HepG2 (cell line): ENCODE data around the gene TOX2. TPM values are rescaled to one million over a fixed set of nuclear protein-coding genes. Genes with fewer than 3 reads are reported as not detected.

Experiments
- ATAC-seq: fragments of 200-7000 bp; cut with Tn5 transposase; 3 replicates; pipeline ENCODE4 v1.9.1; 2020; ENCODE audit warnings: mild to moderate bottlenecking, moderate library complexity
- BruUV-seq: library from RNA; stranded (reverse); fragments of 400-500 nt; replicated peaks from 2 replicates; lab custom pipeline; 2021; lab: Mats Ljungman, UMichigan
- CTCF ChIA-PET: fragments of 300-600 bp; formaldehyde crosslinking; extraction: SDS; loops from one replicate; lab custom pipeline; 2021; ENCODE audit warnings: low total read pairs, inconsistent platforms, low intra/inter-chr PET ratio; lab: Yijun Ruan, JAX
- POLR2A ChIA-PET: fragments of 350-600 bp; sonication (Branson Sonifier 250); formaldehyde crosslinking; loops from one replicate; lab custom pipeline; 2020; ENCODE audit warnings: antibody characterized with exemption, inconsistent platforms; lab: Yijun Ruan, JAX
- DNase-seq: peaks from one replicate; pipeline ENCODE4 v3.0.0-alpha.2; 2015; ENCODE audit warnings: low spot score
- FAIRE-seq: peaks from 3 replicates; lab custom pipeline; 2011; peaks lifted over from hg19 to GRCh38; lab: Jason Lieb, UNC
- H2AFZ ChIP-seq: one replicate; pipeline ENCODE4 v1.6.1; 2011; ENCODE audit warnings: low read length, inconsistent platforms
- H3K27ac ChIP-seq: fragments of 300-600 bp; 3 replicates; pipeline ENCODE4 v1.8.0; 2011; ENCODE audit warnings: mixed run types, mild to moderate bottlenecking, mixed read lengths, low read length, inconsistent platforms; ENCODE audit not compliant: insufficient read depth; ENCODE audit errors: extremely low read length
- H3K27me3 ChIP-seq, 2 experiments: fragments of 200-600 bp in 1 of 2; 2 replicates in 1 of 2; 3 replicates in 1 of 2; pipeline versions ENCODE4 v1.6.0 to v1.8.0; 2011; ENCODE audit warnings: low read length in 2 of 2, mild to moderate bottlenecking in 2 of 2, moderate library complexity in 2 of 2, inconsistent platforms in 1 of 2; ENCODE audit not compliant: insufficient read depth in 2 of 2, control insufficient read depth in 1 of 2
- H3K36me3 ChIP-seq, 2 experiments: fragments of 200-600 bp in 1 of 2; replicated peaks in 1 of 2; 2 replicates in 1 of 2; 3 replicates in 1 of 2; pipeline versions ENCODE4 v1.5.1 to v1.8.0; 2011; ENCODE audit warnings: low read length in 2 of 2, inconsistent platforms in 1 of 2; ENCODE audit not compliant: insufficient read depth in 2 of 2, control insufficient read depth in 1 of 2
- H3K4me1 ChIP-seq: 2 replicates; pipeline ENCODE4 v1.5.1; 2012; ENCODE audit warnings: low read length, inconsistent platforms; ENCODE audit not compliant: insufficient read depth
- H3K4me2 ChIP-seq: 2 replicates; pipeline ENCODE4 v1.6.0; 2011; ENCODE audit warnings: low read depth, low read length, inconsistent platforms
- H3K4me3 ChIP-seq, 3 experiments: fragments of 200-600 bp in 1 of 3; sonication (generic), shearing (Covaris generic) in 1 of 3; replicated peaks in 1 of 3; 2 replicates each; pipeline ENCODE4 v1.5.1; 2011 to 2016; ENCODE audit warnings: low read length in 3 of 3, inconsistent platforms in 2 of 3, low read depth in 2 of 3, mild to moderate bottlenecking in 2 of 3, control low read depth in 1 of 3, mixed read lengths in 1 of 3; ENCODE audit not compliant: insufficient read depth in 1 of 3
- H3K79me2 ChIP-seq: one replicate; pipeline ENCODE4 v1.6.1; 2011; ENCODE audit warnings: low read length, inconsistent platforms; ENCODE audit not compliant: insufficient read depth
- H3K9ac ChIP-seq: 2 replicates; pipeline ENCODE4 v1.6.0; 2011; ENCODE audit warnings: mild to moderate bottlenecking, low read depth, low read length, inconsistent platforms; ENCODE audit not compliant: insufficient read depth
- H3K9me3 ChIP-seq: 2 replicates; pipeline ENCODE4 v1.5.1; 2012; ENCODE audit warnings: mild to moderate bottlenecking, low read length
- H4K20me1 ChIP-seq: 2 replicates; pipeline ENCODE4 v1.6.0; 2011; ENCODE audit warnings: inconsistent platforms, mild to moderate bottlenecking, low read length, moderate library complexity; ENCODE audit not compliant: insufficient read depth
- HHEX ChIP-seq: IDR thresholded peaks from 2 replicates; pipeline ENCODE4 v1.6.1; 2016; ENCODE audit warnings: control low read depth
- JUNB ChIP-seq: sonication (generic); formaldehyde crosslinking; IDR thresholded peaks from 2 replicates; pipeline ENCODE4 v1.8.0; 2022; ENCODE audit warnings: missing genetic modification reagents, mild to moderate bottlenecking, borderline replicate concordance
- MAFG ChIP-seq: sonication (generic); formaldehyde crosslinking; IDR thresholded peaks from 2 replicates; pipeline ENCODE4 v1.5.1; 2020; ENCODE audit warnings: mild to moderate bottlenecking, missing genetic modification reagents
- POGK ChIP-seq: sonication (generic); formaldehyde crosslinking; conservative IDR thresholded peaks from 2 replicates; pipeline ENCODE4 v1.8.0; 2022; ENCODE audit warnings: mild to moderate bottlenecking, moderate library complexity, missing genetic modification reagents
- ZFP36L2 ChIP-seq: sonication (generic); formaldehyde crosslinking; IDR thresholded peaks from 2 replicates; pipeline ENCODE4 v1.4.0; 2020; ENCODE audit warnings: missing genetic modification reagents
- ZNF24 ChIP-seq: fragments of 450-650 bp; IDR thresholded peaks from 2 replicates; pipeline ENCODE4 v1.6.1; 2017; ENCODE audit warnings: antibody characterized with exemption, mild to moderate bottlenecking
- ZNF652 ChIP-seq: IDR thresholded peaks from 2 replicates; pipeline ENCODE4 v1.6.1; 2016; ENCODE audit warnings: low read depth, borderline replicate concordance
- ZNF703 ChIP-seq: sonication (generic); formaldehyde crosslinking; IDR thresholded peaks from 2 replicates; pipeline ENCODE4 v1.5.1; 2020; ENCODE audit warnings: missing genetic modification reagents, mild to moderate bottlenecking, moderate library complexity, borderline replicate concordance
- ZNF775 ChIP-seq: sonication (generic); formaldehyde crosslinking; IDR thresholded peaks from 2 replicates; pipeline ENCODE4 v1.4.0; 2020; ENCODE audit warnings: missing genetic modification reagents, mild to moderate bottlenecking, moderate library complexity, borderline replicate concordance
- ZNF776 ChIP-seq: sonication (generic); formaldehyde crosslinking; IDR thresholded peaks from 2 replicates; pipeline ENCODE4 v1.4.0; 2020; ENCODE audit warnings: mild to moderate bottlenecking, missing genetic modification reagents
- WGBS: methylation state at CpG from one replicate; pipeline ENCODE4 v1.1.6; 2017; ENCODE audit warnings: low lambda C conversion rate; 5-methylcytosine and 5-hydroxymethylcytosine counted together
- in situ Hi-C: cut with HindIII; loops from 2 replicates; pipeline ENCODE4 v1.10.0; 2017; ENCODE audit warnings: low pct_unique_long_range_greater_than_20kb; ENCODE audit not compliant: extremely low pct_ligation_motif_present
- intact Hi-C: fragments of 100-400 bp; cut with micrococcal nuclease; formaldehyde crosslinking; loops from one replicate; pipeline ENCODE4 v1.10.0; 2022; ENCODE audit not compliant: unreplicated experiment
- polyA plus RNA-seq, 8 experiments: library from polyadenylated mRNA; depleted of rRNA in 3 of 8; stranded (reverse) in 7 of 8; unstranded in 1 of 8; fragments of >200 nt; fragmentation: Illumina TruSeq in 4 of 8; extraction: Trizol in 4 of 8; gene quantifications; 2 replicates each; pipeline versions ENCODE4 v1.2.1 to v1.2.3, GENCODE V29; 2011 to 2016; ENCODE audit warnings: low read depth in 4 of 8, missing spikeins in 1 of 8, mixed read lengths in 1 of 8; ENCODE audit not compliant: insufficient read depth in 1 of 8
- total RNA-seq, 5 experiments: library from RNA; depleted of rRNA; stranded (reverse); fragments of >200 nt; fragmentation: Illumina TruSeq; extraction: Trizol; gene quantifications; 2 replicates each; pipeline ENCODE4 v1.2.3, GENCODE V29; 2016; ENCODE audit warnings: low read depth in 1 of 5

The TOX2 gene
- total and polyA plus RNA-seq, 2 of the 13 experiments (the other 11 are each of a cell fraction or from before 2014, with no cell fraction given) = not detected

DNA sequence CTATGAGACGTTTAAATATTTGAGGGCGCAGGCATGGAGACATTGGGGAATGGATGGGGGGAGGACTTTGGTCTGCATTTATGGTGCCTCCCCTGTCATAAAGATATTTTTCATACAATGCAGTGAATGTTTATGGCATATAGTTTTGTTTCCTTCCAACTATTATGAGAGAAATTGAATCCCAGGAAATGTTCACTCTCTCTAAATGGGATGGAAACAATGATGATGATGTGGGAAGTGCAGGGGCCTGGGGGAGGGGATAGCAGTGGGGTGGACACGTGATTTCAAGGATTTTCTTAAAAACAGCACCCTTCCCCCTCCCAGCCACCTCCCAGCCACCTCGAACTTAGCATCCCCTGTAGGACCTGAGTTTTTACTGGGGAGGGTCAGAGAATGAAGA is 69.9 kb downstream of the TOX2 start:
- in situ Hi-C loops (no loop called here), intact Hi-C loops (no loop called here)
- no peak overlapping the region for H3K4me2 ChIP-seq
- ATAC-seq (no peak), DNase-seq (no peak), FAIRE-seq (no peak)
- no peak overlapping the region for H2AFZ ChIP-seq
- H3K9ac ChIP-seq = no peak overlapping the region
- H3K36me3 ChIP-seq = no peaks in the 10 kb centered on the region
- no peaks in the 10 kb centered on the region for H3K9me3 ChIP-seq
- CTCF ChIA-PET = no interaction called here
- H3K4me3 ChIP-seq = no peak overlapping the region
- POLR2A ChIA-PET = no interaction called here
- BruUV-seq = no TSS peak
- H3K27ac ChIP-seq = no peak overlapping the region
- no peaks in the 10 kb centered on the region for H3K79me2 ChIP-seq
- no peaks in the 10 kb centered on the region; the same call in 1 of the 2 replicates for H4K20me1 ChIP-seq
- peaks cover 2 to 3% of the 10 kb centered on the region in 2 experiments; a peak in 2 of 5 replicates for H3K27me3 ChIP-seq
- WGBS = 30% methylated on average over 4 of the region's 4 CpGs
- no peaks in the 10 kb centered on the region for H3K4me1 ChIP-seq
- no peak for TF ChIP-seq POGK (CRISPR knock-in tag)
- TF ChIP-seq ZNF24 = no peak
- TF ChIP-seq ZNF776 = no peak
- TF ChIP-seq ZNF703 (CRISPR knock-in tag) = no peak
- no peak for TF ChIP-seq JUNB (CRISPR knock-in tag)
- TF ChIP-seq, all 625 proteins: peak for 0

GRCh38 chr20:43985121-43985520 is 70.5 kb downstream of the TOX2 start:
- Histone ChIP-seq H3K27ac (no peak overlapping the region), H4K20me1 (no peaks in the 10 kb centered on the region; the same call in 1 of the 2 replicates), H3K9me3 (0 out of 2 replicates have a peak, but pooled peaks cover 3% of the 10 kb centered on the region), H3K79me2 (no peaks in the 10 kb centered on the region), H3K27me3 (peaks cover 2 to 3% of the 10 kb centered on the region in 2 experiments; a peak in 2 of 5 replicates), H3K36me3 (no peaks in the 10 kb centered on the region), H3K9ac (no peak overlapping the region), H3K4me3 (no peak overlapping the region), H3K4me2 (no peak overlapping the region), H2AFZ (no peak overlapping the region), H3K4me1 (no peaks in the 10 kb centered on the region)
- no peak for ATAC-seq
- no peak for DNase-seq
- no peak for FAIRE-seq
- ChIA-PET POLR2A (no interaction called here), CTCF (no interaction called here)
- in situ Hi-C loops (no loop called here), intact Hi-C loops (no loop called here)
- BruUV-seq = no TSS peak
- TF ChIP-seq HHEX (CRISPR knock-in tag) (no peak), ZFP36L2 (no peak), MAFG (no peak), ZNF652 (CRISPR knock-in tag) (no peak), ZNF775 (CRISPR knock-in tag) (no peak)
- WGBS = 2% methylated on average over 3 of the region's 3 CpGs
